ENCODE data around the gene KLHL5. TPM values are rescaled to one million over a fixed set of nuclear protein-coding genes. Genes with fewer than 3 reads are reported as not detected.
"Not testable (repeated sequence)": the region's sequence is repeated elsewhere in the genome, so short reads cannot be mapped to it uniquely, and the experiment has no call there.

KLHL5 gene
- total RNA-seq = 10 to 100 TPM; 21.6 to 26.2 TPM

GRCh38 chr4:39062094-39062769 lies at the start of gene KLHL5:
Gene KLHL5 (plus strand): TSS chr4:39062232. CDS start chr4:39062653, 421 bp downstream.
- Mint-ChIP-seq H3K9me3 (ENCODE audit: low read depth) (no peaks in the 10 kb centered on the region), H3K4me3 (no peak within 1 kb of the TSS), H3K27me3 (no peaks in the 10 kb centered on the region), H3K36me3 (peaks cover 4% of the 10 kb centered on the region), H3K4me1 (peaks cover 2% of the 10 kb centered on the region), H3K27ac (no peak within 1 kb of the TSS)
- CTCF ChIA-PET = no interaction called here
- DNase-seq = no peak
- ATAC-seq = no peak

DNA sequence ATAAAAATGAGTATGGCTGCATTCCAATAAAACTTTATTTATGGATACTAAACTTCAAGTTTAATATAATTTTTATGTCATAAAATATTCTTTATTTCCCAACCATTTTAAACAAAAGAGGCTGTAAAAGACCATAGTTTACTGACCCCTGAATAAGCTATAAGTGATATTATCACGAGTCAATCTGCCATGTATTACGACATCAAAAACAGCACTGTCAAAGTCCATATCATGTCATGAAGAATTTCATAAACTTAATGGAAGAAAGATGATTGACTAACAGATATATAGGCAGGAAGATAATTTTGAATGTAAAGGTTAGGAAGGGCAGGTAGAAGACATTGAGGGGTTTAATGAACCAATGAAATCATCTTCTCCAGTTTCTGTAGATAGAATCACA lies 48.0 kb upstream of the KLHL5 start:
- no peaks in the 10 kb centered on the region for H3K27me3 Mint-ChIP-seq
- H3K36me3 Mint-ChIP-seq = peaks cover 64% of the 10 kb centered on the region
- ATAC-seq = no peak
- H3K4me3 Mint-ChIP-seq = no peak overlapping the region
- CTCF ChIA-PET = interaction anchor here (0.8 to 1.3 kb wide), 2 partner anchors 64 to 286 kb away, joined by 3 read pairs; no protein-coding TSS in a partner anchor
- DNase-seq = no peak
- peaks cover 10% of the 10 kb centered on the region for H3K9me3 Mint-ChIP-seq (ENCODE audit: low read depth)
- no peaks in the 10 kb centered on the region for H3K4me1 Mint-ChIP-seq
- no peak overlapping the region for H3K27ac Mint-ChIP-seq

DNA sequence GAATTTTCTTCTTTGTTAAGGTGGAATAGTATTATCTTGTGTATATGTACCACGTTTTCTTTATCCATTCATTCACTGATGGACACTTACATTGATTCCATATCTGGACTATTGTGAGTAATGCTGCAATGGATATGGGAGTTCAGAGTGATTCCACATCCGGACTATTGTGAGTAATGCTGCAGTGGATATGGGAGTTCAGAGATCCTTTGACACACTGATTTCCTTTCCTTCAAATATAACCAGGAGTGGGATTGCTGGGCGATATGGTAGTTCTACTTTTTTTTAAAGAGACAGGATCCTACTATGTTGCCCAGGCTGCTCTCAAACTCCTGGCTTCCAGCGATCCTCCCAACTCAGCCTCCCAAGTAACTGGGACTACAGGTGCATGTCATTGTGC lies 41.9 kb upstream of the KLHL5 start:
- Mint-ChIP-seq H3K4me3 (no peak overlapping the region), H3K4me1 (no peaks in the 10 kb centered on the region), H3K36me3 (peaks cover 59% of the 10 kb centered on the region), H3K9me3 (ENCODE audit: low read depth) (peaks cover 19% of the 10 kb centered on the region), H3K27me3 (no peaks in the 10 kb centered on the region), H3K27ac (no peak overlapping the region)
- ATAC-seq (no peak), DNase-seq (no peak)
- CTCF ChIA-PET = no interaction called here

DNA sequence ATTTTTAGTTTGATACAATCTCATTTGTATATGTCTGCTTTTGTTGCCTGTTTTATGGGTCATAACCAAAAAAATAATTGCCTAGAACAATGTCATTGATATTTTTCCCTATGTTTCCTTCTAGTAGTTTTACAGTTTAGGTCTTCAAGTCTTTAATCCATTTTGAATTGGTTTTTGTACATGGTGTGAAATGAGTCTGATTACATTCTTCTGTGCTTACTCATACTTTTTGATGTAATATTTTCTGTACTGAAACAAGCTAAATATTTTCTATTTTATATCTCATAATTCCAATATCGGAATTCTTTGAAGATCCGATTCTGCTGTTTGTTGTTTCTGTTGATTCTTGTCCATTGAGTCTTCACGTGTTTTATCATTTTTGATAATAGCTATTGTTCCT lies 40.4 kb upstream of the KLHL5 start:
- ATAC-seq (no peak), DNase-seq (no peak)
- Mint-ChIP-seq H3K9me3 (ENCODE audit: low read depth) (peaks cover 15% of the 10 kb centered on the region), H3K27ac (no peak overlapping the region), H3K27me3 (no peaks in the 10 kb centered on the region), H3K4me1 (peaks cover 6% of the 10 kb centered on the region), H3K36me3 (peaks cover 53% of the 10 kb centered on the region), H3K4me3 (no peak overlapping the region)
- CTCF ChIA-PET = no interaction called here

DNA sequence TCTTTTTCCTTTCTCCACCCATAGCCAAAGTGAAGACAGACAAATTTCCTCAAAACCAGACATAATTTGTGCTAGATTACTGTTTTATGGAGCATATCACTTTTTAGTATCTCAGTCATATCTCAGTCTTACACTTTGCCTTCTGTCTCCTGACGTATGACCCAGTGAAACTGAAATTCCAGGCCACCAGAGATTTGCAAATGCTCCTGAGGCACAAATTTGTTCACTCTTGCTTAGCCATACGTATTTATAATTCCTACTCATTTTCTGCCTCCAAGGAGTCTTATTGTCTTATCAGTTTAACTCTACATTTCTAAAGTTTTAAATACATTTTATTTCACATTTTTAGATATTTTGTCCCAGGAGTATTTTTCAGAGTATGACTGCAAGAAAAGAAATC lies 39.8 kb upstream of the KLHL5 start:
- Mint-ChIP-seq H3K27ac (no peak overlapping the region), H3K27me3 (no peaks in the 10 kb centered on the region), H3K4me3 (no peak overlapping the region), H3K9me3 (ENCODE audit: low read depth) (peaks cover 15% of the 10 kb centered on the region), H3K4me1 (peaks cover 7% of the 10 kb centered on the region), H3K36me3 (peaks cover 51% of the 10 kb centered on the region)
- ATAC-seq = no peak
- no peak for DNase-seq
- CTCF ChIA-PET = no interaction called here

DNA sequence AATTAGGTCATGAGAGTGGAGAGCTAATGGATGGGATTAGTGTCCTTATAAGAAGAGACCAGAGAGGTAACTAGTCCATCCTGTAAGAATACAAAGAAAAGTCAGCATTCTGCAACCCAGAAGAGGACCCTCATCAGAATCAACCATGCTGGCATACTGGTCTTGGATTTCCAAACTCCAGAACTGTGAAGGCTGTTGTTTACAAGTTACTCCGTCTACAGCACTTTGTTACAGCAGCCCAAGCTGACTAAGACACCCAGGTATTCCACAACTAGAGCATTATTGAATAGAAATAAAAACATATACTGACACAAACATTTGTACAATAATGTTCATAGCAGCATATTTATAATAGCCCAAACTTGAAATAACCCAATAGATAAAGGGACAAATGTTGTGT lies 39.0 kb upstream of the KLHL5 start:
- Mint-ChIP-seq H3K27me3 (no peaks in the 10 kb centered on the region), H3K4me1 (peaks cover 11% of the 10 kb centered on the region), H3K4me3 (no peak overlapping the region), H3K9me3 (ENCODE audit: low read depth) (peaks cover 15% of the 10 kb centered on the region), H3K36me3 (peaks cover 45% of the 10 kb centered on the region), H3K27ac (no peak overlapping the region)
- ATAC-seq (no peak), DNase-seq (no peak)
- CTCF ChIA-PET = no interaction called here

- CTCF ChIA-PET = interaction anchor here (1.1 to 1.9 kb wide), 2 partner anchors 20 to 24 kb away, joined by 4 to 5 read pairs; no protein-coding TSS in a partner anchor
- peaks cover 22% of the 10 kb centered on the region for H3K4me1 Mint-ChIP-seq
- peaks cover 43% of the 10 kb centered on the region for H3K36me3 Mint-ChIP-seq
- no peak overlapping the region for H3K4me3 Mint-ChIP-seq
- no peaks in the 10 kb centered on the region for H3K27me3 Mint-ChIP-seq
- no peak for ATAC-seq
- DNase-seq = no peak
- H3K9me3 Mint-ChIP-seq (ENCODE audit: low read depth) = peaks cover 9% of the 10 kb centered on the region
- no peak overlapping the region for H3K27ac Mint-ChIP-seq
Observed at GRCh38 chr4:39024311-39024865, 37.6 kb upstream of the KLHL5 start.

DNA sequence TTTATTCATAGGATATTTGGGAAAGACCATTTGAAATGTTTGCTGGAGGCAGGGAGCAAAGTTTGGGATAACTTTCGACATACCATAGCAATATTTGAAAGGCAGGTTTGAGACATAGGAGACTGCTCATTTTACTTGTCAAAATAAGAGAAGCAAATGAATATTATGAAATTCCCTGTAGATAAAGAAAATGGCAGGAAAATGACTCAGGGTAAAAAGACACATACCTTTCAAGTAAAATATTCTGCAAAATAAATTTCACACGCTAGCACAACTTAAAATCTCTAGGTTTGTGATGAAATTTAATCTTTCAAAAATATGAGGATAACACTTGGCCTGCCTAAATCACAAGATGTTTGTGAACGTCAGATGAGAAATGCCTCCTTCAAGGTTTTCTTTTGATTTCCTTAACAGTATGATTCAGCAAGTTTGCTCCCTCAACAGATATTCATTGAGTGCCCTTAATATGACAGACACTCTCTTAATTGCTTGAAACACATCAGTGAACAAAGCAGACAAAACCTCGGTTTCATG lies 36.4 kb upstream of the KLHL5 start:
- no peak for ATAC-seq
- H3K27me3 Mint-ChIP-seq = no peaks in the 10 kb centered on the region
- no peak for DNase-seq
- H3K36me3 Mint-ChIP-seq = peaks cover 41% of the 10 kb centered on the region
- no peak overlapping the region for H3K4me3 Mint-ChIP-seq
- H3K9me3 Mint-ChIP-seq (ENCODE audit: low read depth) = peaks cover 8% of the 10 kb centered on the region
- peaks cover 28% of the 10 kb centered on the region for H3K4me1 Mint-ChIP-seq
- CTCF ChIA-PET = interaction anchor here (1.9 kb wide), 1 partner anchor 19 kb away, joined by 5 read pairs; no protein-coding TSS in a partner anchor
- H3K27ac Mint-ChIP-seq = no peak overlapping the region

DNA sequence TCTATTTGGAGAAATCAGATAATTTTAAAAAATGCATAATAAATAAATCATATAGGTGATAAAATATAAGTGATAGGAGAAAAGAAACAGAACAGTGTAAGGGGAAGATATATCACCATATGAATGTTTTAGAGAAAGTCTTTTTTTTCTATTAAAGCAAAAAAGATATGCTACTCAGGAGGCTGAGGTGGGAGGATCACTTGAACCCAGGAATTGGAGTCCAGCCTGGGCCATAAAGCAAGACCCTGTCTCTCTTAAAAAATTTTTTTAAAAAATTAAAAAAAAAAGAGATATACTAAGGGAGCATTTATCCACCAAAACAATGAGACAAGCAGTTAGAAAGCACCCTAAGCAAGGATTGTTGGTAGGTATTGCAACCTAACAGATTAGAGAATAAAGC lies 35.9 kb upstream of the KLHL5 start:
- DNase-seq (no peak), ATAC-seq (no peak)
- Mint-ChIP-seq H3K4me3 (no peak overlapping the region), H3K27ac (no peak overlapping the region), H3K36me3 (peaks cover 38% of the 10 kb centered on the region), H3K9me3 (ENCODE audit: low read depth) (peaks cover 8% of the 10 kb centered on the region), H3K4me1 (peaks cover 28% of the 10 kb centered on the region), H3K27me3 (no peaks in the 10 kb centered on the region)
- CTCF ChIA-PET = interaction anchor here (1.9 kb wide), 1 partner anchor 19 kb away, joined by 5 read pairs; no protein-coding TSS in a partner anchor

GRCh38 chr4:39029752-39030694 lies 32.0 kb upstream of the KLHL5 start:
- peaks cover 13% of the 10 kb centered on the region for H3K36me3 Mint-ChIP-seq
- H3K27me3 Mint-ChIP-seq = no peaks in the 10 kb centered on the region
- peaks cover 43% of the 10 kb centered on the region for H3K4me1 Mint-ChIP-seq
- H3K27ac Mint-ChIP-seq = peak overlapping the region; percentile 88
- CTCF ChIA-PET = interaction anchor here (0.7 to 3.7 kb wide), 13 partner anchors 12 to 169 kb away, joined by 3 to 23 read pairs (median 3); no protein-coding TSS in a partner anchor
- ATAC-seq = peak; percentile 46
- DNase-seq = no peak
- H3K4me3 Mint-ChIP-seq = peak overlapping the region; percentile 88
- H3K9me3 Mint-ChIP-seq (ENCODE audit: low read depth) = no peaks in the 10 kb centered on the region

DNA sequence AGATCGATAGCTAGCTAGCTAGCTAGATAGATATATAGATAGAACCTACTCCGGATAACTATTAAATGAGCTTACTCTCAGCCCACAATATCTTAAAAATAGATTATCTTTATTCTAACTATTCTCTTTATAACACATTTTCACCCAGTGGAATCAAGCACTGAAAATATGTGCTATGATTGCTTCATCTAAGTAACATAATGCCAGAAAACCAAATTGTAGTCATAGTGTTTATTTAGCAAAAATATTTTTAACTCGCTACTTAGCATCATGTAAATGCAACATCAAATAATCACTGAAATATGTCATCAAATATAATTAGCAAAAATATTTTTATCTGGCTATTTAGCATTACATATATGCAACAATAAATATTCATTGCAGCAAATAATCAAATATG lies 31.3 kb upstream of the KLHL5 start:
- no peak for ATAC-seq
- CTCF ChIA-PET = interaction anchor here (0.7 to 3.7 kb wide), 10 partner anchors 11 to 169 kb away, joined by 3 to 23 read pairs (median 4); no protein-coding TSS in a partner anchor
- DNase-seq = no peak
- Mint-ChIP-seq H3K27me3 (no peaks in the 10 kb centered on the region), H3K4me1 (peaks cover 41% of the 10 kb centered on the region), H3K36me3 (peaks cover 8% of the 10 kb centered on the region), H3K9me3 (ENCODE audit: low read depth) (no peaks in the 10 kb centered on the region), H3K27ac (peak overlapping the region; percentile 88), H3K4me3 (peak overlapping the region; percentile 88)

GRCh38 chr4:39031590-39032020 lies 30.4 kb upstream of the KLHL5 start:
- H3K9me3 Mint-ChIP-seq (ENCODE audit: low read depth); H3K36me3 Mint-ChIP-seq; H3K27me3 Mint-ChIP-seq; ATAC-seq: not testable (repeated sequence)
- CTCF ChIA-PET = interaction anchor here (0.7 to 3.7 kb wide), 4 partner anchors 15 to 117 kb away, joined by 3 to 23 read pairs (median 3); no protein-coding TSS in a partner anchor
- H3K27ac Mint-ChIP-seq = peak overlapping the region; percentile 88
- peak; percentile 54 for DNase-seq
- peak overlapping the region; percentile 88 for H3K4me3 Mint-ChIP-seq
- H3K4me1 Mint-ChIP-seq = peaks cover 40% of the 10 kb centered on the region
